Epithelial cell of proximal tubule (primary cell): ENCODE measurements around the gene NCLN. TPM values are rescaled to one million over a fixed set of nuclear protein-coding genes. Genes with fewer than 3 reads are reported as not detected.

Experiments used
- DNase-seq: peaks from one replicate; pipeline ENCODE4 v3.0.0-alpha.2; 2011; ENCODE audit warnings: low read depth
- H3K4me3 ChIP-seq: 2 replicates; pipeline ENCODE4 v1.5.1; 2011; ENCODE audit warnings: low read depth, mild to moderate bottlenecking, low read length
- total RNA-seq: library from RNA; depleted of rRNA; stranded (reverse); fragments of >200 nt; gene quantifications from 2 replicates; pipeline ENCODE4 v1.2.3, GENCODE V29; 2015
- TF ChIP-seq, protein P1 (sequence below): conservative IDR thresholded peaks from 2 replicates; pipeline ENCODE4 v1.5.1; 2012; ENCODE audit warnings: low read depth, mild to moderate bottlenecking, low read length

NCLN gene
- total RNA-seq, 1 donor from 2014 or later: 59.7 TPM

DNA sequence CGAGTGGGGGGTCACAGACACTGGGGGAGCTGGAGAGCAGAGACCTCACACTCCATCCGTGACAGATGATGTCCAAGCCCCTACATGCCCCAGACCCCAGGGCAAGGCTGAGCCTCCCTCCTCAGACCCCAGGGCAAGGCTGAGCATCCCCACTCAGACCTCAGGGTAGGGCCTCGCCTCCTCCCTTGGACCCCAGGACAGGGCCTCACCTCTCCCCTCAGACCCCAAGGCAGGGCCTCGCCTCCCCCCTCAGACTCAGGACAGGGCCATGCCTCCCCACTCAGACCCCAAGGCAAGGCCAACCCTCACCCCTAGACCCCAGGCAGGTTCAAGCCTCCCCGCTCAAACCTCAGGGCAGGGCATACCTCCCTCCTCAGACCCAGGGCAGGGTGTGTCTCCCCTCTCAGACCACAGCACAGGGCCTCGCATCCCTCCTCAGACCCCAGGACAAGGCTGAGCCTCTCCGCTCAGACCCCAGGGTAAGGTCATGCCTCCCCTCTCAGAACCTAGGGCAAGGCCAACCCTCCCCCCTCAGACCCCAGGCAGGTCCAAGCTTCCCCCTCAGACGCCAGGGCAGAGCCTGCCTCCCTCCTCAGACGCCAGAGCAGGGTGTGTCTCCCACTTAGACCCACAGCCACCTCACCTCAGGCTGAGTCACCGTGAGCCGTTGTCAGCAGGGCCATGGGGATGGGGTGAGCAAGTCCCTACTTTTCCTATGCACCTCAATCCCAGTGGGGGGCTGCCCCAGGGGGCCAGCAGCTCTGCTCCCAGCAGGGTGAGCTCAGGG, 8.8 kb upstream of the NCLN start:
- DNase-seq: no peak
- TF ChIP-seq, protein P1, sequence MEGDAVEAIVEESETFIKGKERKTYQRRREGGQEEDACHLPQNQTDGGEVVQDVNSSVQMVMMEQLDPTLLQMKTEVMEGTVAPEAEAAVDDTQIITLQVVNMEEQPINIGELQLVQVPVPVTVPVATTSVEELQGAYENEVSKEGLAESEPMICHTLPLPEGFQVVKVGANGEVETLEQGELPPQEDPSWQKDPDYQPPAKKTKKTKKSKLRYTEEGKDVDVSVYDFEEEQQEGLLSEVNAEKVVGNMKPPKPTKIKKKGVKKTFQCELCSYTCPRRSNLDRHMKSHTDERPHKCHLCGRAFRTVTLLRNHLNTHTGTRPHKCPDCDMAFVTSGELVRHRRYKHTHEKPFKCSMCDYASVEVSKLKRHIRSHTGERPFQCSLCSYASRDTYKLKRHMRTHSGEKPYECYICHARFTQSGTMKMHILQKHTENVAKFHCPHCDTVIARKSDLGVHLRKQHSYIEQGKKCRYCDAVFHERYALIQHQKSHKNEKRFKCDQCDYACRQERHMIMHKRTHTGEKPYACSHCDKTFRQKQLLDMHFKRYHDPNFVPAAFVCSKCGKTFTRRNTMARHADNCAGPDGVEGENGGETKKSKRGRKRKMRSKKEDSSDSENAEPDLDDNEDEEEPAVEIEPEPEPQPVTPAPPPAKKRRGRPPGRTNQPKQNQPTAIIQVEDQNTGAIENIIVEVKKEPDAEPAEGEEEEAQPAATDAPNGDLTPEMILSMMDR: no peak
- H3K4me3 ChIP-seq: no peak overlapping the region

DNA sequence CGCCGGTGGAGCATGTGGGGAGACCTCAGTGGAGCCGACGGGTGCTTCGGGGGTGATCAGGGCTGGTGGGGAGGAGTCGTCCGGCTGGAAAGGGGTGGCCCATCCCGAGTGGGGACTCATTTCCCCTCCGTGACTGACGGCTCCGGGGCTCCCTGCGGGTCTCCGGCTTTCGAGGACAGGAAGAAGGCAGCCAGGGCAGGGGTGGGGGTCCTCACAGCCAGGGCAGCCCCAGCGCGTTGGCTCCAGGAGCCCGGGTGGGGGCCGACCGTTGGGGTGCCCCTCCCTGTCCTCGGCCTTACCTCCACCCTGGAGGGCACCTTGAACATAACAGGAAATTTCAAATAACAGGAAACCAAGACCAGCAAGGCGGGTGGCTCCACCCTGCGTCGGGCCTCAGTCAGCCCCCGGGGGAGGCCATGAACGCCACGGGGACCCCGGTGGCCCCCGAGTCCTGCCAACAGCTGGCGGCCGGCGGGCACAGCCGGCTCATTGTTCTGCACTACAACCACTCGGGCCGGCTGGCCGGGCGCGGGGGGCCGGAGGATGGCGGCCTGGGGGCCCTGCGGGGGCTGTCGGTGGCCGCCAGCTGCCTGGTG, 7.3 kb upstream of the NCLN start, which contains the start of gene S1PR4:
Gene S1PR4 (plus strand): TSS at position 393 of the 596 bp plus-strand sequence. CDS start 24 bp downstream, at position 417.
- no peak within 1 kb of the TSS for H3K4me3 ChIP-seq
- DNase-seq: no peak
- TF ChIP-seq, protein P1: no peak

DNA sequence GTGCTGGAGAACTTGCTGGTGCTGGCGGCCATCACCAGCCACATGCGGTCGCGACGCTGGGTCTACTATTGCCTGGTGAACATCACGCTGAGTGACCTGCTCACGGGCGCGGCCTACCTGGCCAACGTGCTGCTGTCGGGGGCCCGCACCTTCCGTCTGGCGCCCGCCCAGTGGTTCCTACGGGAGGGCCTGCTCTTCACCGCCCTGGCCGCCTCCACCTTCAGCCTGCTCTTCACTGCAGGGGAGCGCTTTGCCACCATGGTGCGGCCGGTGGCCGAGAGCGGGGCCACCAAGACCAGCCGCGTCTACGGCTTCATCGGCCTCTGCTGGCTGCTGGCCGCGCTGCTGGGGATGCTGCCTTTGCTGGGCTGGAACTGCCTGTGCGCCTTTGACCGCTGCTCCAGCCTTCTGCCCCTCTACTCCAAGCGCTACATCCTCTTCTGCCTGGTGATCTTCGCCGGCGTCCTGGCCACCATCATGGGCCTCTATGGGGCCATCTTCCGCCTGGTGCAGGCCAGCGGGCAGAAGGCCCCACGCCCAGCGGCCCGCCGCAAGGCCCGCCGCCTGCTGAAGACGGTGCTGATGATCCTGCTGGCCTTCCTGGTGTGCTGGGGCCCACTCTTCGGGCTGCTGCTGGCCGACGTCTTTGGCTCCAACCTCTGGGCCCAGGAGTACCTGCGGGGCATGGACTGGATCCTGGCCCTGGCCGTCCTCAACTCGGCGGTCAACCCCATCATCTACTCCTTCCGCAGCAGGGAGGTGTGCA, 6.6 kb upstream of the NCLN start:
- no peak overlapping the region for H3K4me3 ChIP-seq
- TF ChIP-seq, protein P1: no peak
- no peak for DNase-seq

DNA sequence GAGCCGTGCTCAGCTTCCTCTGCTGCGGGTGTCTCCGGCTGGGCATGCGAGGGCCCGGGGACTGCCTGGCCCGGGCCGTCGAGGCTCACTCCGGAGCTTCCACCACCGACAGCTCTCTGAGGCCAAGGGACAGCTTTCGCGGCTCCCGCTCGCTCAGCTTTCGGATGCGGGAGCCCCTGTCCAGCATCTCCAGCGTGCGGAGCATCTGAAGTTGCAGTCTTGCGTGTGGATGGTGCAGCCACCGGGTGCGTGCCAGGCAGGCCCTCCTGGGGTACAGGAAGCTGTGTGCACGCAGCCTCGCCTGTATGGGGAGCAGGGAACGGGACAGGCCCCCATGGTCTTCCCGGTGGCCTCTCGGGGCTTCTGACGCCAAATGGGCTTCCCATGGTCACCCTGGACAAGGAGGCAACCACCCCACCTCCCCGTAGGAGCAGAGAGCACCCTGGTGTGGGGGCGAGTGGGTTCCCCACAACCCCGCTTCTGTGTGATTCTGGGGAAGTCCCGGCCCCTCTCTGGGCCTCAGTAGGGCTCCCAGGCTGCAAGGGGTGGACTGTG, 5.9 kb upstream of the NCLN start:
- no peak overlapping the region for H3K4me3 ChIP-seq
- TF ChIP-seq, protein P1: no peak
- no peak for DNase-seq

DNA sequence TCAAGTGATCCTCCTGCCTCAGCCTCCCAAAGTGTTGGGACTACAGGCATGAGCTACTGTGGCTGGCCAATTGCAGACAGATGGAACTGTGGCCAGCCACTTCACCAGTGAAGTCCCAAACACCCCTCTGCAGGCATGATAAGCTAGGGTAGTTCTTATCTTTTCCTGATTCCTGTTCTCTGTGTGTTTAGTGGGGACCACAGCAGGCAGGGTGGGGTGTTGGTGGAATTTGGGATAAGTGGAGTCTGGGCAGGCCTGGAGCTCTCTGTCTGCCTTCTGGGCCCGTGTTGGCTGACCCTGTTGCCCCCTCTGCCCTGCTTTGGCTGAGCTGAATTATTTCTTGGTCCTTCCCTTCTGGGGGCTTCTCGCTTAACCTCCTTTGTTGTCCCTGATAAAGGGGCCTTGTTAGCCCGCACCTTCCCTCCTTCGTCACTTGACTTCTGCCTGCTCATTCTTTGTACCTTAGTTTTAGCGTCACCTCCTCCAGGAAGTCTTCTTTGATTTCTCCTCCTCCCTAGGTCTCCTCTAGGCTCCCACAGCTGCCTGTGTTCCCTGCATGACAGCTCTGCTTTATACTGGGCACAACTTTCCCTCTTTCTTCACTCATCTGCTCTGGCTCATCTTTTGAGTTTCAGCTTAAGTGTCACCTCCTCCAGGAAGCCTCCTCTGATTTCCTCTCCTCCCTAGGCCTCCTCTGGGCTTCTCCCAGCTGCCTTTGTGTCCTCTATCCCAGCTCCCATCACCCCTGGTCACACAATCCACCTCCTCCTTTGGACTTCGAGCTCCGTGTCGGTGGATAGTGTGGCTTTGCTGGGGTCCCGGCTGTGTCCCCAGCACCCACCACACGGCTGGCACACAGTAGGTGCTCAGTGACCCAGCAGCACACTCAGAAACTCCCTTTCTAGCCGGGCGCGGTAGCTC, 1.7 kb upstream of the NCLN start:
- no peak overlapping the region for H3K4me3 ChIP-seq
- DNase-seq: no peak
- TF ChIP-seq, protein P1: no peak
